HG03354 (cell line): ENCODE results near the gene RIOK2.
"Not testable (repeated sequence)": the region's sequence is repeated elsewhere in the genome, so short reads cannot be mapped to it uniquely, and the experiment has no call there.

Experiments
- ATAC-seq: cut with Tn5 transposase; IDR thresholded peaks from one replicate; pipeline ENCODE4 v1.9.1; 2021; ENCODE audit warnings: mild to moderate bottlenecking; ENCODE audit not compliant: unreplicated experiment, poor library complexity, severe bottlenecking

Gene RIOK2

DNA sequence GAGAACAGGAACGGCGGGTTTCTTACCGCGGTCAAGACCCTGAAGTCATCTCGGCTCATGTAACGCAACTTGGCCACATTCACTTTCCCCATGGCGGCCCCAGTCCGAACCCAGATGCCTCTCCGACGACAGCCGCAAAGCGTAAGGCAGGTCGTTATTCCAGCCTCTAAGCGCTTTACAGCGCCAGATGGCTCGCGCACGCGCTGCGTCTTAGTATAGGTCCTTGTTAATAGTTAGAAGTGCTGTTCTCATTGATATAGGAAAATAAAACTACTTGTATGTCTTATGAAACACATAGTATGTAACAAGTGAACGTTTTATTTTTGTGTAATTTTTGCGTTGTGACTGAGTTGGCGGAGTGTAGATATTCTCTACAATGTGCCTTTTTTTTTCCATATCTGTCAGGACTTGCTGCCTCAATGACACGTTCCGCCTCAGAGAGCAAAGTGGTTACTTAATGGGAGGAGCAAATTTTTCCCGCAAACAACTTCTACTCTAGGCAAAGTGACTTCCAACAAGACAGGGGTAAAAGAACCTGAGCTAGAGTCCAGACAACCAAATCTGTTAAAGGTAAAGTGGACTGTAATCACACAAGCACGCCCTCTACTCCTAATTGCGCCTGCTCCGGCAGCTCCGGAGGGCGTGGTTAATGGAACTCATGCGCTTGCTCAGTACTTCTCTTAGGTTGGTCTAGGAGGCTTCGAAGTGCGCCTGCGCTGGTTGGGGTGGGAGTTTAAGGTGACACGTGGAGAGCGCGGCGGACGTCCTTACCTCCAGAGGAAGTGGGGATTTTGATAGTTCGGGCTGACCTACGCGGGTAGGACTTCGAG is at the start of gene RIOK2:
RIOK2 (minus strand) TSS at position 148 of the 830 bp plus-strand sequence; CDS start at position 92, 56 bp downstream.
- ATAC-seq = peak; percentile 92

DNA sequence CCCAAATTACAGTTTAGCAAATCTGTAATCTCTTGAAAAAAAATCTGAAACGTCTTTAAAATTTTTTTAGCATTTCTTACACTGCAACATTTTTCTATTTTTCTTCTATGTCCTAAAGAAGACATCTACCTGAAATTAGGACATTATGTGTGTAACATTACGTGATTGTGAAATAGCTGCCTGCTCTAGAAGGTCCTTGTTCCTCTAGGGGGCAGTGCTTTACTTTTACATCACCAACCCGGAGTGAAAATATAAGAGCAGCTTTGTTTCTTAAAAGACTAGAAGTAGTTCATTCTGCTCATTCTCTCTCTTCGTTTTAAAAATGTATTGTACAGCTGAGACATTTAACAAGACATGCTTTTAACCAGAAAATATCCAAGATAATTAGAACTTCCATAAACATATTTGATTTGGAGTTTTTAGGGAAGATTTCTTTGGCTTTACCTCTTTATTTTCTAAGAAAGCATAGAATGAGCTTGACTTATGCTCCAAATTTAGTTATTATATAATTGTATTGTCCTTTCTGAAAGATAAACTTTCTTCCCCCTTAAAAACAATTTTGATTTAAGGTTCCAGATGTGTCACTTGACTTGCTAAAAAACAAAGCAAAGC is 48.1 kb upstream of the RIOK2 start:
- ATAC-seq = peak; percentile 98

DNA sequence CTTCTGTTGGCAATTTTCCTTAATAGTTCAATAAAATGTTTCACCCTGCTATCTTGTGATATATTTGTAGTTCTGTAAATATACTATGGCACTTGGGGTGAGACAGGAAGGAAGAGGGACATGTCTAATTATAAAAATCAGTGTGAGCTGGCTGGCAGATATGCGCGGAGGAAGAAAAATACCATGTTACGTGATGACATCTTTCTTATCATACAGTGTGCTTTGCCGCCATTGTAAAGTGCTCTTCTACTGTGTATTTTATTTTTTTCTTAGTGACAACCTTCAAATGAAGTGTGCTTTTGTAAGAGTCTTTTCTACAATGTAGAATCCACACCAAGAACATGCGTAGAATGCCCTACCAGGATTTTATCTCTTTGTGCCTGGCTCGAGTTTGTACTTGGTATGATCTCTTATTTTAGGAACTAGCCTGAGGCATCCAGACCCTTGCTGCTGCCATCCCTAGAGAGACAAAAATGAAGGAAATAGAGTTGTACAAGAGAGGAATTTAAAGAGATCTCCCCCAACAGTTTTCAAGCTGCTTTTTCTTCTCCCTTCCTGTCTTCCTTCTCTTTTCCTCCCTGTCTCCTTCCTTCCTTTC is 46.7 kb upstream of the RIOK2 start:
- no peak for ATAC-seq

DNA sequence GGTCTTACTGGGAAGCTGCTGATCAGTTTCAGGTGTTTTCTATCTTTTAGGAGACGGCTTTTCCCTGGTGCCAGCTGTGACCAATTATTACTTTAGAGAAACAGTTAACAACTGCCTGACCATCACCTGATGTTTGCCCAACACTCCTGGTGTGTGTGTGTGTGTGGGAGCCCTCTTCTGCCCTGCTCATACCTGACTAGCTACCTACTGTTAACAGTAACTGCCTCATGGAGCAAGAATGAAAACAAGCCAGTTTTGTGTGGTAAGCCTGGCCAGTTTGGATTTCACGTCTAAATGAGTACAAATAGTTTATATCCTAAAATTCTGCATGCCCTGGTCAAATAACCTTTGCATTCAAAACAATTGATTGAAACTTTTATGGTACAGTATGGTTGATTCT is 46.1 kb upstream of the RIOK2 start:
- no peak for ATAC-seq

DNA sequence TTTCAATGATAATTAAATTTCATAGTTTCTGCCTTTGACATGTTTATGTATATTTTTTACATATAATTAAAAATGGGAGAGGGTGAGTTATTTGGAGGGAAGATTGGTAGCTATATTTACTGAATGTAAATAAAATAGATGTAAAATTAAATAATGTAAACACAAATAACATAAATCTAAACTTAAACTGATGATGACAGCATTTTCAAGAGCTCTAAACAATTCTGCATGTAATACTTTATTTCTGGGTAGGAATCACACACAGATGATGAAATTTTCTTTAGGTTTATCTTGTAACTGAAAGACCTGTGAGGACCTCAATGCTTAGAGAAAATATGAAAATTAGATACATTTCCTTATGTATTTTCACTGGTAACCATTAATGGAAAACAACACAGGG is 42.2 kb upstream of the RIOK2 start:
- no peak for ATAC-seq

DNA sequence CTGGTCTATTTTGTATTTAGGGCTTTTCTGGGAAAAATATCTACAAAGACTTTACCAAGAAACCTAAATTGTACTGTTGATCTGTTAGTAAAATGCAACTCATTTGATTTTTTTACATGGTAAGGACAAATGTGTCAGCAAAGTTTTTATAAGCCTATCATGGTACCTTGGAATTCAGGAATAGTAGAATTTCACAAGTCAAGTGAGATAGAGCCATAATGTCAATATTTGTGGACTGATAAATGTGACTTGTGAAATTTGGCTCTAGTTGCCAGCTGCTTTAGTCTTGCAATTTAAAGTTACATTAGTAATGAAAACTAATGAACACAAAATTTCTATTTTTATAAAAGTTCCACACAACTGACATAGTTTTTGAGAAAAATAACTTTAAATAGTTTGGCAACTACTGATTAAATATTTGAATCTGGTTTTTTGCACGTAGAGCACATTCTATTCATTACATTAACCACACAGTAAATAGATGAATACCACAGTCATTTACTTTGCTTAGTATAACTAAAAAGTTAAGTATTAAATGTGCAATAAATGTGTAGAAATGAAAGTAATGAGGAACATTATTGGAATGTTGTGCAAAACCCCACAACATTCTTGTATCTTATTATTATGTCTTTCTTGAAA is 41.2 kb upstream of the RIOK2 start:
- no peak for ATAC-seq

DNA sequence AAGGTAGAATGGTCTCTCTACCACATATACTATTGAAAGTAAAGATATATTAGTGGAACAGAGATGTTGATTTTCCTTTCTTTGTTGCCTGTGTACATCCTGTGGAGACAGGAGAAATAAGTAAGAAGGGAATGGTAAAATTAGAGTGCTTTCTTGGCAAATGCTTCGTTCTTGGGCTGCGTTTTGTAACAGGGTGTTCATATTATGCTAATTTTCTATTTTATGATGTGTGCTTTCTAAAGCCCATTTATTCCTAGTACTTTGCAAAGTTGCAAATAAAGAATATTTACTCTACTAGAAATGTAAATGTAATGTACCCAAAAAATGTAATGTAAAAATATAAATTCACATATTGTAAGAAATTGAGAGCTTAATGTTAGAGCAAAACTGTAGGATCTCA is 40.5 kb upstream of the RIOK2 start:
- no peak for ATAC-seq

DNA sequence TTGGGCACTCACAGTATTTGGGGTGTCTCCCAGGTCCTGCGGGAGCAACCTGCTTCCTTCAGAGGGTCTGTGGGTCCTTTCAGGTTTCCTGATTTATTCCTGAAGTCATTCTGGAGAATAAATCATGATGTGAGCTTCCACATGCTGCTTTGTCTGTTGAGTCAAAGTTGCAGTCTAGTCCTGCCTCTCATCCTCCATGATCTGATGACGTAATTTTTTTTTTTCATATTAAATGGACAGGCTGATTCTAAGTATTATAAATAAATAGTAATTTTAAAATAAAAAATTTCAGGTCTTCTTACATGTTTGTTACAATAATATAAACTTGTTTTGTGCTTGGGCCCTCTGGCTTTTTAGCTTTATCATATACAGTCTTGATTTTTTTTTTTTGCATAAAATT is 26.3 kb upstream of the RIOK2 start:
- ATAC-seq = no peak

DNA sequence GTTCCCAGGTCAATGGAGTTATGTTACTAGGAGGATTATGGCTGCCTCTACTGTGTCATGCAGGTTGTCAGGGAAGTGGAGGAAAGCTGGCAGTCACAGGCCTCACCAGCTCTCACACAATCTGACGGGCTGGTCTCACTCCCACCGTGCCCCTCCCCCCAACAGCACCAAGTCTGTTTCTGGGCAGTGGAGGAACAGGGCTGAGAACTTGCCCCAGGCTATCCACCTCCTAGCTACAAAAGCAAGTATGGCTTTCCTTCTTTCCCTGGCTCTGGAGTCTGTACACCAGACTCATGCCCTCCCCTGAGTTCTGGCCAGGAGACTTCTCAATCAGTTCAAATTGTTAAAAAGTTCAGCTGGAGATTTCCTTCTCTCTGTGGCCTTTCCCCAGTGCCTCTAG is 25.7 kb upstream of the RIOK2 start:
- no peak for ATAC-seq

DNA sequence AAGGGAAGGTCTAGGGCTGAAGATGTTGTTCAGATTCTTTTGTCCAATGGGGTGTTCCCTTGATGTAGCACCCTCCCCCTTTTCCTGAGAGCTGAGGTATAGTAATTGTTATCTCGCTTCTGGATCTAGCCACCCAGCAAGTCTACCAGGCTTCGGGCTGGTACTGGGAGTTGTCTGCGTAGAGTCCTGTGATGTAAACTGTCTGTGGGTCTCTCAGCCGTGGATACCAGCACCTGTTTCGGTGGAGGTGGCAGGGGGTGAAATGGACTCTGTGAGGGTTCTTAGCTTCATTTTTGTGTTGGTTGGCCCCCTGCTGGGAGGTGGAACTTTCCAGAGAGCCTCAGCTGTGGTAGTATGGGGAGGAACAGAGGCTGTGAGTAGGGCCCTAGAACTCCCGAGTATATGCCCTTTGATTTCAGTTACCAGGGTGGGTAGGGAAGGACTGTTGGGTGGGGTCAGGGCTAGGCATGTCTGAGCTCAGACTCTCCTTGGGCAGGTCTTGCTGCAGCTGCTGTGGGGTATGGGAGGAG is 25.2 kb upstream of the RIOK2 start:
- ATAC-seq = no peak

DNA sequence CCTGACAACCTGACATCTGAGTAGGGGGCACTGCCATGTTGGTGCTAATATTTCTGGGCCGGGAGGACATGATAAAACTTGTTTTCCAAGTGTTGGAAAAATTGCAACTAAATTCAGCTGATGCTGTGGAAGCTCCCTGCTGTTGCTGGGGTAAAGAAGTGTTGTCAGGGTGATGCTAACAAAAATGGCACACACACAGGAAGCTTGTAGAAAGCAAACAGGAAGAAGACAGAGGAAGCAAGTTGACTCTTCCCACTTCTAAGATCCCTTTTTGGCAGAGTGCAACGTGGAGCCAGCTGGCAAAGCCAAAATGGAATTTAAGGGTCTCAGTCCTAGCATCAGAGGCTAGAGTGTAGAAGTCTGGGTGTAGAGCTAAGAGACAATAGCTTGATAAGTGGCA is 11.3 kb upstream of the RIOK2 start:
- no peak for ATAC-seq

DNA sequence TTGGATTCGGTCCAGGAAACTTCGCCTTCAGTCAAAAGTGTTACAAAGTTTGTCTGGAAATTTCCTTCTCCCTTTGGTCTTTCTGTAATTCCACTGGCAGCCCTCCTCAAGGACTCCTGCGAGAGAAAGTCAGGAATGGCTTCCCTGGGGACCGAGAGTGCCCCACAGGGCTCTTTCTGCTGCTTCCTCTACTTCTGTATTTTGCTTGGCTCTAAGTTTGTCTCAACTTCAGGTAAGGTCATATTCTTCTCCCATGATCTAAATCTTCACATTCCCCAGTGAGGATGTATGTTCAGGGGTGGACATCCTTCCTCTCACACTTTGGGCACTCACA is 10.3 kb upstream of the RIOK2 start:
- ATAC-seq = no peak

DNA sequence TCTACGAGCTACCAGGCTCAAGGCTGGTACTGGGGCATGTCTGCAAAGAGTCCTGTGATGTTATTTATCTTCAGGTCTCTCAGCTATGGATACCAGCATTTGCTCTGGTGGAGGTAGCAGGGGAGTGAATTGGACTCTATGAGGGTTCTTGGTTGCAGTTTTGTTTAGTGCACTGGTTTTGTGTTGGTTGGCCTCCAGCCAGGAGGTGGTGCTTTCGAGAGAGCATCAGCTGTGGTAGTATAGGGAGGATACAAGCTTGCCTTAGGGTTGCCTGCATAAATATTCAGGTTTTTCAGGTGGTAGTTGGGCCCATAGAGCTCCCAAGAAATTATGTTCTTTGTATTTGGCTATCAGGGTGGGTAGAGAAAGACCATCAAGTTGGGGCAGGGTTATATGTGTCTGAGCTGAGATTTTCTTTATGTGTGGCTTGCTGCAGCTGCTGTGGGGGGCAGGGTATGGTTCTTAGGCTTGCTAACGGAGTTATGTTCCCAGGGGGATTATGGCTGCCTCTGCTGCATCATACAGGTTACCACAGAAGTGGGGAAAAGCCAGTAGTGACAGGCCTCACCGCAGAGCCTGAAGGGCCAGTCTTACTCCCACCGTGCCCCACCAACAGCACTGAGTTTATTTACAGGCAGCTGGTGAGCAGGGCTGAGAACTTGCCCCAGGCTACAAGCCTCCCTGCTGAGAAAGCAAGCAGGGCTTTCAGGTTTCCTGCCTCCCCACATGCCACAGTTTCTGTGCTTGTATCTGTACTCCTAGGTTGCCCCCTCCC is 9.7 kb upstream of the RIOK2 start:
- peak; percentile 89 for ATAC-seq

DNA sequence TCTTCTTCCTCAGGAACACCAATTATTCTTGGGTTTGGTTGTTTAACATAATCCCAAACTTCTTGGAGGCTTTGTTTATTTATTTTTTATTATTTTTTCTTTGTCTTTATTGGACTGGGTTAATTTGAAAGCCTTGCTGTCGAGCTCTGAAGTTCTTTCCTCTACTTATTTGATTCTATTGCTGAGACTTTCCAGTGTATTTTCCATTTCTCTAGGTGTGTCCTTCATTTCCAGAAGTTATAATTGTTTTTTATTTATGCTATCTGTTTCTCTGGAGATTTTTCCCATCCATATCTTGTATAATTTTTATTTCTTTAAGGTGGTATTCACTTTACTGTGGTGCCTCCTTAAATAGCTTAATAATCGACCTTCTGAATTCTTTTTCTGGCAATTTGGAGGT is 8.8 kb upstream of the RIOK2 start:
- ATAC-seq = no peak

DNA sequence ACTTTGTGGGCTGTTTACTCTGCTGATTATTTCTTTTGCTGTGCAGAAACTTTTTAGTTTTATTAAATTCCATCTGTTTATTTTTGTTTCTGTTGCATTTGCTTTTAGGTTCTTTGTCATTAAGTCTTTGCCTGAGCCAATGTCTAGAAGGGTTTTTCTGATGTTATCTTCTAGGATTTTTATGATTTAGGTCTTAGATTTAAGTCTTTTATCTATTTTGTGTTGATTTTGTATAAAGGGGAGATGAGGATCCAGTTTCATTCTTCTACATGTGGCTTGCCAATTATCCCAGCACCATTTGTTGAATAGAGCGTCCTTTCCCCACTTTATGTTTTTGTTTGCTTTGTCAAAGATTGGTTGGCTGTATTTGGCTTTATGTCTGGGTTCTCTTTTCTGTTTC is 6.5 kb upstream of the RIOK2 start:
- ATAC-seq = not testable (repeated sequence)

DNA sequence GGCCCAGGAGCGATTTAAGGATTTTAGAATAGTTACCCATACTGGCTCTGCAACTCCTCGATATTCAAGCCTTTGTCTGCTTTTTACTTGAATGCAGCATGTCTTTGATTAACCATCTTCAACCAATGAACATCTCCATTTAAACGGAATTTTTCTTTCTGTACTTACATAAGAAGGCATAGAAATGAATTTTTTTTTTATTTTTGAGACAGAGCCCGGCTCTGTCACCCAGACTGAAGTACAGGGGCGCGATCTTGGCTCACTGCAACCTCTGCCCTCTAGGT is 825 bp upstream of the RIOK2 start:
- ATAC-seq = no peak

DNA sequence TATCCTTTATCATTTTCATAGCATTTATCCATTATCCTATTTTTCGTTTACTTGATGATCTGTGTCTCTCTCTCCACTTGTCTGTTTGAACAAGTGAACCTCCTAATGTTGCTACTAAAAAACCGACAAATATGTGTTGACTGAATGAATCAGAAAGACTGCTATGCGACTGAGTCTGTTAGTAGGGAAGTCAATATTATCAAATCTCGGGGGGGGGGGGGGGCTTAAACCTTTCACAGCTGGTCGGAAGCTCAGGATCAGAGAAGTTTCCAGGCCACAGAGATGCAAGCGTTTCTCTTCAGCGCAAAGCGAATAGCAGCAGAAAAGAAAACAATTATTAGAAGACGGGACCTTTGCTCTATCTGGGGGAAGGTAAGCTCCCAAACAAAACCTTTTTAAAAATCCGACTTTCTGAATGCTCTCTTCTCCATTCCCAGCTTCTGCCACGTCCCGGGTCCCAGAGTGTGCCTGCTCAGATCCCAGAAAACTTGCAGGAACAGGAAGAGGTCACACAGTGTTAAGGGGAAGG is 412 bp downstream of the RIOK2 start:
- ATAC-seq = no peak

DNA sequence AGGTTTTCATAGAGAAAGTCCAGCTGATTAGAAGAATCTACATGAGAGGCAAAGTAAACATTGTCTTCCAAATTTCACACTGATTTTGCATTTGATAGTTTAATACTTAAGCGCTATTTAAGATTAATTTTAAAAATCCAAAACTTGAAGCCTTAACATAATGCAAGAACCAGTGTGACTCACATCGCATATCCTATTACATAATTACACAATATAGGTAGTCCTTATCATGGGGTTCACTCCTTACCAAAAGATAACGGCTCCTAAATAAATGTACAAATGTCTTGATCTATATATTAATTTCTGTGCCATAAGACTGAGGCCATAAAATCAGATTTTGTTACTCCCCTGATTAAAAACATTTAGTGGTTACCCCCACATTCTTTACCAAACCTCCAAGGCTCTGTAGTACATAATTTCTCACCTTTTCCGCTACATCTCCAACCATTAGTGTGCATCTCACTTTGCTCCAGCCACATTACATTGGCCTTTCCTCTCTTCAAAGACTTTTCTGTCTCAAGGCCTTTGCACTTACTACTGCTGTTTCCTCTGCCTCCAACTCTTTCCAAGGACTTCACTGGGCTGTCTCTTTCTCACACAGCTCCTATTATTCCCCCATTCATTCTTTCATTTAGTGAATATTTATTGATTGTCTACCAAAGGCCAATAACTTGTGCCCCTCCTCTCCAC is 1.0 kb downstream of the RIOK2 start:
- no peak for ATAC-seq

DNA sequence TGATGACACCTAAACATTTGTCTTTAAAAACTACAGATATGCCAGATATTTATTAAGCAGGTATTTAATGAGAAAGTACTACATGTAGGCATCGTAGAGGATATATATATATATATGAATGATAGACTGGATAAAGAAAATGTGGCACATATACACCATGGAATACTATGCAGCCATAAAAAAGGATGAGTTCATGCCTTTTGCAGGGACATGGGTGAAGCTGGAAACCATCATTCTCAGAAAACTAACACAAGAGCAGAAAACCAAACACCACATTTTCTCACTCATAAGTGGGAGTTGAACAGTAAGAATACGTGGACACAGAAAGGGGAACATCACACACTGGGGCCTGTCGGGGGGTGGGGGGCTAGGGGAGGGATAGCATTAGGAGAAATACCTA is 3.6 kb downstream of the RIOK2 start:
- not testable (repeated sequence) for ATAC-seq
